Mesenchymal stem cell (in vitro differentiated cells and primary cell): Measurements from ENCODE around the gene GPR137B.

Source experiments
- DNase-seq: peaks from one replicate; pipeline ENCODE4 v3.0.0-alpha.2; 2013
- H2AFZ ChIP-seq: one replicate; pipeline ENCODE4 v1.6.1; 2013; ENCODE audit warnings: low read depth, mild to moderate bottlenecking, control low read depth, inconsistent platforms, low read length, moderate library complexity
- H2AK5ac ChIP-seq: 2 replicates; pipeline ENCODE4 v1.6.1; 2013; ENCODE audit warnings: low read length, moderate library complexity, mild to moderate bottlenecking, inconsistent platforms; ENCODE audit not compliant: severe bottlenecking
- H2BK120ac ChIP-seq: one replicate; pipeline ENCODE4 v1.6.1; 2013; ENCODE audit warnings: low read depth, mild to moderate bottlenecking, inconsistent platforms, low read length, moderate library complexity
- H2BK12ac ChIP-seq, 2 experiments: one replicate each; pipeline ENCODE4 v1.6.1; 2013; ENCODE audit warnings: inconsistent platforms in 2 of 2, low read length in 2 of 2, mild to moderate bottlenecking in 2 of 2, moderate library complexity in 2 of 2, control low read depth in 1 of 2
- H2BK15ac ChIP-seq: one replicate; pipeline ENCODE4 v1.6.1; 2013; ENCODE audit warnings: mild to moderate bottlenecking, low read depth, inconsistent platforms; ENCODE audit not compliant: poor library complexity, severe bottlenecking
- H2BK5ac ChIP-seq: 2 replicates; pipeline ENCODE4 v1.6.1; 2013; ENCODE audit warnings: low read depth, mild to moderate bottlenecking, low read length, control low read depth, inconsistent platforms; ENCODE audit not compliant: poor library complexity, severe bottlenecking
- H3K14ac ChIP-seq, 2 experiments: one replicate each; pipeline ENCODE4 v1.6.1; 2013; ENCODE audit warnings: inconsistent platforms in 2 of 2, low read length in 2 of 2, control low read depth in 1 of 2, mild to moderate bottlenecking in 1 of 2, moderate library complexity in 1 of 2
- H3K18ac ChIP-seq, 2 experiments: one replicate each; pipeline ENCODE4 v1.6.1; 2013; ENCODE audit warnings: inconsistent platforms in 2 of 2, low read length in 2 of 2, control low read depth in 1 of 2, low read depth in 1 of 2, mild to moderate bottlenecking in 1 of 2
- H3K23ac ChIP-seq, 2 experiments: one replicate each; pipeline ENCODE4 v1.6.1; 2013; ENCODE audit warnings: inconsistent platforms in 2 of 2, low read length in 2 of 2, mild to moderate bottlenecking in 2 of 2, moderate library complexity in 2 of 2, control low read depth in 1 of 2
- H3K27ac ChIP-seq: 2 replicates; pipeline ENCODE4 v1.5.1; 2013; ENCODE audit warnings: mild to moderate bottlenecking, moderate library complexity, low read length, control low read depth, inconsistent platforms; ENCODE audit not compliant: poor library complexity, severe bottlenecking
- H3K27me3 ChIP-seq, 2 experiments: 2 replicates each; pipeline versions ENCODE4 v1.6.1 to v1.7.0; 2013; ENCODE audit warnings: low read length in 2 of 2, mild to moderate bottlenecking in 2 of 2, moderate library complexity in 2 of 2, control low read depth in 1 of 2, inconsistent platforms in 1 of 2; ENCODE audit not compliant: control insufficient read depth in 1 of 2, insufficient read depth in 1 of 2
- H3K36me3 ChIP-seq, 2 experiments: 2 replicates each; pipeline versions ENCODE4 v1.6.1 to v1.7.0; 2013; ENCODE audit warnings: low read length in 2 of 2, control low read depth in 1 of 2, inconsistent platforms in 1 of 2, low read depth in 1 of 2, mild to moderate bottlenecking in 1 of 2; ENCODE audit not compliant: insufficient read depth in 2 of 2, control insufficient read depth in 1 of 2
- H3K4ac ChIP-seq, 2 experiments: one replicate each; pipeline ENCODE4 v1.6.1; 2013; ENCODE audit warnings: inconsistent platforms in 2 of 2, low read length in 2 of 2, mild to moderate bottlenecking in 2 of 2, moderate library complexity in 2 of 2, control low read depth in 1 of 2, low read depth in 1 of 2
- H3K4me1 ChIP-seq: 2 replicates; pipeline ENCODE4 v1.6.1; 2013; ENCODE audit warnings: low read depth, low read length, control low read depth; ENCODE audit not compliant: control insufficient read depth, insufficient read depth
- H3K4me2 ChIP-seq: 2 replicates; pipeline ENCODE4 v1.6.1; 2013; ENCODE audit warnings: low read length, mild to moderate bottlenecking, inconsistent platforms; ENCODE audit not compliant: poor library complexity, severe bottlenecking
- H3K4me3 ChIP-seq, 2 experiments: 2 replicates each; pipeline versions ENCODE4 v1.5.1 to v1.7.0; 2013; ENCODE audit warnings: low read length in 2 of 2, mild to moderate bottlenecking in 2 of 2, control low read depth in 1 of 2, low read depth in 1 of 2; ENCODE audit not compliant: insufficient read depth in 1 of 2
- H3K79me1 ChIP-seq: replicated peaks from 2 replicates; pipeline ENCODE4 v1.6.1; 2013; ENCODE audit warnings: mild to moderate bottlenecking, control low read depth, low read length, inconsistent platforms; ENCODE audit not compliant: poor library complexity, severe bottlenecking
- H3K9ac ChIP-seq: 2 replicates; pipeline ENCODE4 v1.7.0; 2013; ENCODE audit warnings: mild to moderate bottlenecking, low read length, moderate library complexity
- H3K9me3 ChIP-seq: 2 replicates; pipeline ENCODE4 v1.7.0; 2013; ENCODE audit warnings: mild to moderate bottlenecking, low read length; ENCODE audit not compliant: control insufficient read depth
- H4K8ac ChIP-seq: one replicate; pipeline ENCODE4 v1.6.1; 2013; ENCODE audit warnings: inconsistent platforms, mild to moderate bottlenecking, low read length, moderate library complexity
- H4K91ac ChIP-seq: one replicate; pipeline ENCODE4 v1.6.1; 2013; ENCODE audit warnings: mild to moderate bottlenecking, low read length, inconsistent platforms
- WGBS: methylation state at CpG from one replicate; pipeline ENCODE4 v1.1.7; 2013; ENCODE audit warnings: mixed read lengths; 5-methylcytosine and 5-hydroxymethylcytosine counted together

Gene GPR137B

GRCh38 chr1:236130372-236130771 is 12.0 kb upstream of the GPR137B start:
- peaks cover 14 to 42% of the 10 kb centered on the region in 2 experiments for H3K27me3 ChIP-seq
- no peak overlapping the region for H3K4ac ChIP-seq
- H2BK15ac ChIP-seq, result no peak overlapping the region
- no peak overlapping the region for H3K18ac ChIP-seq
- H3K4me3 ChIP-seq, result no peak overlapping the region
- H3K27ac ChIP-seq, result no peak overlapping the region
- no peak overlapping the region for H2AK5ac ChIP-seq
- WGBS, result 78% methylated on average over 3 of the region's 3 CpGs
- H2BK120ac ChIP-seq, result no peak overlapping the region
- no peak overlapping the region for H3K4me2 ChIP-seq
- no peak overlapping the region for H3K14ac ChIP-seq
- H2AFZ ChIP-seq, result no peak overlapping the region
- no peak overlapping the region for H4K8ac ChIP-seq
- no peak overlapping the region for H3K9ac ChIP-seq
- H2BK5ac ChIP-seq, result no peak overlapping the region
- no peak overlapping the region for H2BK12ac ChIP-seq
- no peak overlapping the region for H4K91ac ChIP-seq
- DNase-seq, result no peak
- H3K9me3 ChIP-seq, result no peaks in the 10 kb centered on the region
- peaks cover 4% of the 10 kb centered on the region for H3K4me1 ChIP-seq
- no peaks in the 10 kb centered on the region for H3K36me3 ChIP-seq
- no peak overlapping the region for H3K23ac ChIP-seq
- no peaks in the 10 kb centered on the region for H3K79me1 ChIP-seq

GRCh38 chr1:236131916-236132315 is 10.4 kb upstream of the GPR137B start:
- no peak overlapping the region for H3K23ac ChIP-seq
- WGBS, result no CpG with 5 or more reads among the region's 1 CpG
- no peak for DNase-seq
- no peak overlapping the region for H2AK5ac ChIP-seq
- H4K8ac ChIP-seq, result no peak overlapping the region
- no peak overlapping the region for H2BK120ac ChIP-seq
- no peaks in the 10 kb centered on the region for H3K36me3 ChIP-seq
- no peak overlapping the region for H3K18ac ChIP-seq
- no peak overlapping the region for H3K4ac ChIP-seq
- no peak overlapping the region for H3K4me3 ChIP-seq
- no peak overlapping the region for H4K91ac ChIP-seq
- H2AFZ ChIP-seq, result no peak overlapping the region
- no peaks in the 10 kb centered on the region for H3K9me3 ChIP-seq
- H3K27me3 ChIP-seq, result peaks cover 19 to 45% of the 10 kb centered on the region in 2 experiments
- H3K4me1 ChIP-seq, result peaks cover 4% of the 10 kb centered on the region
- no peak overlapping the region for H2BK12ac ChIP-seq
- H3K4me2 ChIP-seq, result no peak overlapping the region
- no peak overlapping the region for H3K14ac ChIP-seq
- H2BK15ac ChIP-seq, result no peak overlapping the region
- H3K79me1 ChIP-seq, result no peaks in the 10 kb centered on the region
- no peak overlapping the region for H3K27ac ChIP-seq
- H2BK5ac ChIP-seq, result no peak overlapping the region
- no peak overlapping the region for H3K9ac ChIP-seq

DNA sequence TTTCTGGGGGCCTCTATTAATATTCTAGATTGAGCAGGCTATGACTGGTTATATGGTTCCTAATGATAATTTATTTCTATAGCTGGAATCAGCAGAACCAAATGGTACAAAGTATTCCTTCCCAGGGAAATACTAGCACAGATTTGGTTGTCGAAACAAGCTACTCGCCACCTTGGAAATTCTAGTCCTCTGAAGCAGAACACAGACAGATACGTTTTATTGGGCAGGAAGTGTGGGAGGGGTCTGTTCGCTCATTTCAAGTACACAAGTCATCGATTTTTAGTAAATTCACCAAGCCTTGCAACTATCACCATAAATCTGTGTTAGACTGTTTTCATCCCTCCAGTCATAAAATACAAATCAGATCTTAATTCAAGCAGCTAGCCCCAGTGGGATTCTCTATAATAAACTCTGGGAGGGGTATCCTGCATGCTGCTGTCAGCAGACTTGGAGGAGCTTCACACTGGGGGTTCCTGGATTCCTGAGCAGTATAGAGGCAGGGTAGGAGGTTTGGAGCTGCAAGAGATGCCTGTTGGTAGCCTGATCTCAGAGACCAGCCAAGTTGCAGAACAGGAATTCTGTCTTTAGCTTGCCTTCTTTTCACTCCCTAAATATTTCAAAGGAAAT is 9.8 kb upstream of the GPR137B start:
- Histone ChIP-seq H3K18ac (no peak overlapping the region), H3K9me3 (no peaks in the 10 kb centered on the region), H2BK12ac (no peak overlapping the region), H3K4me3 (no peak overlapping the region), H2AK5ac (no peak overlapping the region), H3K4ac (no peak overlapping the region), H2AFZ (no peak overlapping the region), H3K14ac (no peak overlapping the region), H3K9ac (no peak overlapping the region), H2BK120ac (no peak overlapping the region), H4K8ac (no peak overlapping the region), H3K4me2 (no peak overlapping the region), H3K79me1 (no peaks in the 10 kb centered on the region), H3K27ac (no peak overlapping the region), H2BK15ac (no peak overlapping the region), H3K27me3 (peaks cover 19 to 46% of the 10 kb centered on the region in 2 experiments), H4K91ac (no peak overlapping the region), H3K36me3 (no peaks in the 10 kb centered on the region), H3K4me1 (peaks cover 4% of the 10 kb centered on the region), H2BK5ac (no peak overlapping the region), H3K23ac (no peak overlapping the region)
- no peak for DNase-seq
- 52% methylated on average over 4 of the region's 5 CpGs for WGBS

- no peak overlapping the region for H2BK120ac ChIP-seq
- WGBS, result 90% methylated on average over 4 of the region's 7 CpGs
Measured at GRCh38 chr1:236133339-236133738, 9.0 kb upstream of the GPR137B start.

More at GRCh38 chr1:236133339-236133738, 9.0 kb upstream of the GPR137B start:
- Histone ChIP-seq H2AK5ac (no peak overlapping the region), H3K4ac (no peak overlapping the region), H3K4me3 (no peak overlapping the region), H2AFZ (no peak overlapping the region), H2BK15ac (no peak overlapping the region), H2BK5ac (no peak overlapping the region), H4K8ac (no peak overlapping the region), H2BK12ac (no peak overlapping the region), H3K27ac (no peak overlapping the region), H3K9me3 (no peaks in the 10 kb centered on the region), H3K14ac (no peak overlapping the region), H3K36me3 (no peaks in the 10 kb centered on the region), H3K79me1 (no peaks in the 10 kb centered on the region), H3K27me3 (peaks cover 22 to 54% of the 10 kb centered on the region in 2 experiments), H3K4me1 (peaks cover 4% of the 10 kb centered on the region), H3K4me2 (no peak overlapping the region), H3K9ac (no peak overlapping the region), H3K23ac (no peak overlapping the region), H4K91ac (no peak overlapping the region), H3K18ac (no peak overlapping the region)
- DNase-seq, result no peak
